CMK (cell line): ENCODE data around the gene MMP24.
"Not testable (repeated sequence)": the region's sequence is repeated elsewhere in the genome, so short reads cannot be mapped to it uniquely, and the experiment has no call there.

ENCODE experiments used
- DNase-seq: peaks from one replicate; pipeline ENCODE4 v3.0.0-alpha.2; 2010; ENCODE audit warnings: low read depth

MMP24 gene

GRCh38 chr20:35223941-35224340 lies 2.5 kb upstream of the MMP24 start:
- DNase-seq = no peak

DNA sequence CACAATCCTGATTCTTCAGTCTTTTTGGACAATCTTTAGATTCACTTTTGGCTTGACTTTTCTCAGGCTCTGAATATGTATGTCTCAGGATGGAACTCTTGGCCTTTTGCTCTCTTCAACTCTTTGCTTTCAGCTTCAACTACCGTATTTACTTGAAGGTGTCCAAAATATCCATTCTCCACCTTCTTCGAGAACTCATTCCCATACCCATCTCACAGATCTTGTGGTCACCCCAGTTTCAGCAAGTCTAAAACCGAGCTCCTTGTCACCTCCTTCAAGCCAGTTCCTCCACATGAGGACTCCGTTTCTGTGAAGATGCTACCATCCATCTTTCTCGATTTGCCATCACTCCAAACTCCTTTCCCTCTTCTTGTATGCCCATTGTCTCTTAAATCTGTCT lies 2.0 kb upstream of the MMP24 start:
- no peak for DNase-seq

DNA sequence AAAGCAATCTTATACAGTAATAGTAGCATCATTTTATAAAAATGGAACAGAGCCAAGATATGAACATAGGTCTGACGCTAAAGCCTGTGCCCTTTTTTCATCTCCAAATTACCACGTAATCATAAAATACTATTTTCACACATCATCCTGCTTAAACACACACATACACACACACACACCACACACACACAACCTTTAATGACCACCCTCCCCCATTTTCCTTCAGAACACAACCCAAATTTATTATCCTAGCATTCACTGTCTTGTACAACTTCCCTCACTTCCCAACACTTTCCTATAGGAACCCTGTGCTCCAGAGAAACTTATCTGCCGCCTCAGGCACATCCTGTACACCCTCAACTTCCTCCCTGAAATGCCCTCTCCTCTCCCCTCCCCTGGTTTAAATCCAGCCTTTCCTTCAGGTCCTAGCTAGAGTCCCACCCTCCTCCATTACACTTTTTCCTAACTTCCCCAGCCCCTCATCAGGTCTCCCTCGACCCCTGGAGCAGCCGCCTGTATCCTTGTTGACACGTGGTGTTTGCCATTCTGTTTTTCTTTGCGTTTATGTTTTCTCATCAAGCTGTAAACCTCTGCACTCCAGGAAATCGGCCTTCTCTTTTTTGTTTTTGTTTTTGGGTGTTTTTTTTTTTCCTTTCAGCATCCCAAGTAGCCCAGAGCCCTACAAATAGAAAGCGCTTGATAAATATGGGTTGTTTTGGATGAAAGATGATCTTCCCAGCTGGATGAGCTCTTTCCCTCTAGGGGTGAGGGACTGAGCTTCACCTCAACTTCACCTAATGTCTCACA lies 968 bp upstream of the MMP24 start:
- DNase-seq = no peak

GRCh38 chr20:35226884-35227681 lies 593 bp downstream of the MMP24 start:
- DNase-seq = no peak

DNA sequence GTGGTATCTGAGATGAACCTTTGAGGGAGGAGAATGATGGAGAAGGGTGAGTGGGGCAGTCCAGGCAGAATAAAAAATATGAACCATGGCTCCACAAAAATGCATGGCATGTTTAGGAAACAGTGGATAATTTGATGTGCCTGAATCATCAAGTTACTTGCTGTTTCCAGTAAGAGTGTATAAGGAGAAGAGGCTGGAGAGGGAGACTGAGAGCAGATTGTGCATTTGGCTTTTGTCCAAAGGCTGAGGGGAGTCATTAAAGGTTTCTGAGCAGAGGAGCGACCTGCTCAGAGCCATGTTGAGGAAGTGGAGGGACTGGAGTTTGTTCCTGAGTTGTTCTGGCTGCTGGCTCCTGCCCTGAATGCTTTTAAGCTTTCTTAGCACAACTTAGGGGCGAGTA lies 6.1 kb downstream of the MMP24 start:
- DNase-seq = no peak

DNA sequence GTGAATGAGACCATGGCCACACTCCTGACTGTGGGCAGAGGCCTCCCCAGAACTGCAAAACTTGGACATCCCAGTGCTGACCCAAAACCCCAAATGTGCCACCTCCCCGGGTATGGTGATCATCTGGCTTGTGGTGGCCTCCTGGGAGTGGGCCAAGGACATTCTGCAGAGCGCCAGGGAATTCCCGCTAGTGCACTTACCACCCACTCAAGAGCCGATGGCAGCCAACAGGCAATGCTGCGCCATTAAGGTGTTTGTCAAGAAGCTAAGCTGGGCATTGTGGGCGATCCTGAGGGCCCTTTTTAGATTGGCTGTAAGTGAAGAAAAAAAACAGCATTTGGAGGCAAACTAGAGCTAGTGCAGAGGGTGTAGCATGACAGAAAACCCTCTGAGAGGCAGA lies 9.4 kb downstream of the MMP24 start:
- no peak for DNase-seq

DNA sequence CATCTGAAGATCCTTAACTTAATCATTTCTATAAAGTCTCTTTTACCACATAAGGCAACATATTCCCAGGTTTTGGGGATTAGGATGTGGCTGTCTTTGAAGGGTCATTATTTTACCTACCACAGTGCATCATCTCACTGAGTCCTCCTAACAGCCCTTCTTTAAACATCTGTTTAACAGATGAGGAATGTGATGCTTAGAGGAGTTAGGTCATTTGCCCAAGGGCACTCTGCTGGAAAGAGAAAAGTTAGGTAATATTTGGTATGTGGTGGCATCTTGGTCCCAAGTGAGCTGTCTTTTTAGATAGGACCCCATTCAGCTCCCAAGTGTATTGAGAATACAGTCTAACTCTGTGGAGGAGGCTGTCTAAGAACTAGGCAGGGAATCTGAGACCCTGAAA lies 11.0 kb downstream of the MMP24 start:
- no peak for DNase-seq

DNA sequence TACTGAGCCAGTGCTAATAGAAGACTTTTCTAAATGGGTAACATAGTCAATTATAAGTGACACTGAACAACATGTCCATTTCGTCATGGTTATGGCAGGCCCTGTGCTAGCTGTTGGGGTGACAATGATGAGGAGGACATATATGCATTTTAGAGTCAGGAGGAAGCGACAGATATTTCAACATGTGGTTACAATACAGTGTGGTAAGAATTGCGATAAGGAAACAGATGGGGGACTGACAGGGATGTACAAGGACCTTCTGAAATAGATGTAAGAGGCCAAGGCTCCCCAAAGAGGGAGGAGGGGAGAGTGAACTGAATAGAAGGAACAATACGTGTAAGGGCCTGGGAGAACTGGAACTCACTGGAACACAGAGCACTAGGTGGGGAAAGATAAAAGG lies 11.7 kb downstream of the MMP24 start:
- peak; percentile 81 for DNase-seq

- DNase-seq = no peak
Measured at GRCh38 chr20:35238735-35239134, 12.2 kb downstream of the MMP24 start.

DNA sequence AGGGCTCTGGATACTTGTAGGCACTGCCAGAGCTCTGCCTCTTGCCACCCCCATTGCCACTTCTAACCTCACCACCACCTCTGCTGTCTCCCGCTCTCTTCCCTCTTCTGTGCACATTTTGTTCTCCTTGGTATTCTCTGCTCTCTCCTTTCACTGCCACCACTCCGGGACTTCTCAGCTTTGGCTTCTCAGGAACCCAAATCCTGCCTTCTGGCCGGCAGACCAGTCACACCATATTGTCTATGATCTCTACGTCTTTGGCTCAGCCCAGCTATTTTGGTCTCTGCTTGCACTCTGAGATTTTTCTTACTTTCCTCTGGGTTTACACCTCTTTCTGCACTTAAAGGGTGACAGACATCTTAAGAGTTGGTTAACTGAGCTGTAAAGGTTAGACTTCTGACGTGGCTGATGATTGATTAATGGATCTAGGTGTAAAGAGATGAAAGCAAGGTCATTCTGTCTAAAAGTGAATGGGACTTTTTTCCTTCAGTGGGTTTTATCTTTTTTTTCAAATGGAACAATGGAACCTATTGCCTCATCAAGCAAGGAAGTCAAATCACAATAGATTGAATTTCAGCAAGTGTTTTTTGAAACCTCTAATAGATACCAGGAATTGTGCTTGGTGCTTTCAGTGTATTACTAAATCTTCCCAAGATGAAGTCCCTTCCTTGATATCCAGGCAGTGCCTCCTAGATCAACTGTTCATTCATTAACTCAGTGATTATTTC lies 13.8 kb downstream of the MMP24 start:
- DNase-seq = no peak

- DNase-seq = no peak
Measured at GRCh38 chr20:35240811-35241293, 14.4 kb downstream of the MMP24 start.

- no peak for DNase-seq
Measured at GRCh38 chr20:35243317-35243716, 16.8 kb downstream of the MMP24 start.

- no peak for DNase-seq
Measured at GRCh38 chr20:35243986-35244385, 17.5 kb downstream of the MMP24 start.

DNA sequence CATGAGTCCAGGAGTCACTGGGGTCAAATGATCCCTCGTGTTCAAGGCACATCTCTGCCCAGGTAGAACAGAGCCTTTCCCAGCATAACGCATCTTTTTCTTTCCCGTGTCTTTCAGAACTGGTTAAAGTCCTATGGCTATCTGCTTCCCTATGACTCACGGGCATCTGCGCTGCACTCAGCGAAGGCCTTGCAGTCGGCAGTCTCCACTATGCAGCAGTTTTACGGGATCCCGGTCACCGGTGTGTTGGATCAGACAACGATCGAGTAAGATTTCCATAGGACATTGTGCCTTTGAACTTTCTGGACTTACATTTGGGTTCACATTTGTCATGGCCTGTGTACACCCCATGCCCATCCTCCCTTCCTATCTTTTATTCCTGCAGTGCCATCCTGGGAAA lies 20.2 kb downstream of the MMP24 start:
- no peak for DNase-seq

GRCh38 chr20:35248641-35249475 lies 22.4 kb downstream of the MMP24 start:
- DNase-seq = no peak

DNA sequence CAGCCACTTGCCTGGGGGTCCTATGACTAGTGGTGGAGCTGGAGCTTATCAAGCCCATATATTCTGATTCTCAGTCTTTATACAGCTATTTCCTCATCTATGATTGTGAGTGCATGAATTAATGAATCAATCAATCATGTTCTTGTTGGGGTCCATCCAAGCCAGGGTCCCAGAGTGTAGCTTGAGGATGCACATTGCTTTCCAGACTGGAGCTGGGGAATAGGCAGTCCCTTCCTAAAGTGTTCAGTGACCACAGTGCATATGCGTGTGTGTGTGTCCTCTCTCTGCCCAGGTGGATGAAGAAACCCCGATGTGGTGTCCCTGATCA lies 25.1 kb downstream of the MMP24 start:
- no peak for DNase-seq

GRCh38 chr20:35252037-35252461 lies 25.6 kb downstream of the MMP24 start:
- DNase-seq = no peak

GRCh38 chr20:35252598-35252997 lies 26.1 kb downstream of the MMP24 start:
- DNase-seq = not testable (repeated sequence)

- DNase-seq = no peak
Measured at GRCh38 chr20:35253010-35253409, 26.5 kb downstream of the MMP24 start.

GRCh38 chr20:35254448-35254999 lies 28.0 kb downstream of the MMP24 start:
- DNase-seq = no peak

DNA sequence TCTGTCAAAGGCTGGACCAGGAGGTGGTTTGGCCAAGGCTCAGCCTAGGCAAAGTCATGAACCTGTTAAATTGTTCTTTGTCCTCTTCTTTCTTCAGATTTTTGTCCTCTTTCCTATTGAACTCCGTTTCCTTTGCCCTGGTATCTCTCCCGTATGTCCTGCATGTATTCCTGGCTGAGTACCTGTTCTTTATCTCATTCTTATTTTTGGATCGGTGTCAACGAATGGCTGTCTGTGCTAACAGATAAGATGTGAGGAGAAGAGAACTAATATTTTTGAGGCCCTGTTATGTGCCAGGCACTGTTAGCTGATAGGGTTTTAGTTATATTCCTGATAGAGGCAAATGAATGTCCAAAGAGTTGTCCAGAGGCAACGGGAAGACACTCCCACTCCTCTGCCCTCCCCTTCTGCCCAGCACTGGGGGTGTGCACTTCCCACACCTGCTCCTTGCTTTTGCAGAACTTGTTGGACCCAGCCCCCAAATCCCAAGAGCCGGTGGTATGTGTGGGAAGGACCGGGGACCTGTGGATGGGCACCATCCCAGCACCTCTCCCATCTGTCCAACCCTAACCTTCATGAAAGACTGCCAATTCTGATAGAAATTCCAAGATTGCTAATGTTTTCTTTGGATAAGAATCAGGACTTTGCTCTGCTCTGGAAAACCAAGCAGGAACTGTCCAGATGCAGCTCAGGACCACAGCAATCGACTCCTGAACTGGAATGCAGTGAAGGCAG lies 30.9 kb downstream of the MMP24 start:
- DNase-seq = no peak
